ENCODE measurements around the gene SETD2. TPM values are rescaled to one million over a fixed set of nuclear protein-coding genes. Genes with fewer than 3 reads are reported as not detected.

The SETD2 gene
- total and polyA plus RNA-seq, 9 of the 15 experiments (the other 6 are each of a cell fraction or from before 2014, with no cell fraction given): 8.2 to 44.0 (median 33.6) TPM

- TF ChIP-seq, protein P1, sequence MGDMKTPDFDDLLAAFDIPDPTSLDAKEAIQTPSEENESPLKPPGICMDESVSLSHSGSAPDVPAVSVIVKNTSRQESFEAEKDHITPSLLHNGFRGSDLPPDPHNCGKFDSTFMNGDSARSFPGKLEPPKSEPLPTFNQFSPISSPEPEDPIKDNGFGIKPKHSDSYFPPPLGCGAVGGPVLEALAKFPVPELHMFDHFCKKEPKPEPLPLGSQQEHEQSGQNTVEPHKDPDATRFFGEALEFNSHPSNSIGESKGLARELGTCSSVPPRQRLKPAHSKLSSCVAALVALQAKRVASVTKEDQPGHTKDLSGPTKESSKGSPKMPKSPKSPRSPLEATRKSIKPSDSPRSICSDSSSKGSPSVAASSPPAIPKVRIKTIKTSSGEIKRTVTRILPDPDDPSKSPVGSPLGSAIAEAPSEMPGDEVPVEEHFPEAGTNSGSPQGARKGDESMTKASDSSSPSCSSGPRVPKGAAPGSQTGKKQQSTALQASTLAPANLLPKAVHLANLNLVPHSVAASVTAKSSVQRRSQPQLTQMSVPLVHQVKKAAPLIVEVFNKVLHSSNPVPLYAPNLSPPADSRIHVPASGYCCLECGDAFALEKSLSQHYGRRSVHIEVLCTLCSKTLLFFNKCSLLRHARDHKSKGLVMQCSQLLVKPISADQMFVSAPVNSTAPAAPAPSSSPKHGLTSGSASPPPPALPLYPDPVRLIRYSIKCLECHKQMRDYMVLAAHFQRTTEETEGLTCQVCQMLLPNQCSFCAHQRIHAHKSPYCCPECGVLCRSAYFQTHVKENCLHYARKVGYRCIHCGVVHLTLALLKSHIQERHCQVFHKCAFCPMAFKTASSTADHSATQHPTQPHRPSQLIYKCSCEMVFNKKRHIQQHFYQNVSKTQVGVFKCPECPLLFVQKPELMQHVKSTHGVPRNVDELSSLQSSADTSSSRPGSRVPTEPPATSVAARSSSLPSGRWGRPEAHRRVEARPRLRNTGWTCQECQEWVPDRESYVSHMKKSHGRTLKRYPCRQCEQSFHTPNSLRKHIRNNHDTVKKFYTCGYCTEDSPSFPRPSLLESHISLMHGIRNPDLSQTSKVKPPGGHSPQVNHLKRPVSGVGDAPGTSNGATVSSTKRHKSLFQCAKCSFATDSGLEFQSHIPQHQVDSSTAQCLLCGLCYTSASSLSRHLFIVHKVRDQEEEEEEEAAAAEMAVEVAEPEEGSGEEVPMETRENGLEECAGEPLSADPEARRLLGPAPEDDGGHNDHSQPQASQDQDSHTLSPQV (IDR thresholded peaks at IDR 0.05): peak; percentile 92
- TF ChIP-seq, protein P2, sequence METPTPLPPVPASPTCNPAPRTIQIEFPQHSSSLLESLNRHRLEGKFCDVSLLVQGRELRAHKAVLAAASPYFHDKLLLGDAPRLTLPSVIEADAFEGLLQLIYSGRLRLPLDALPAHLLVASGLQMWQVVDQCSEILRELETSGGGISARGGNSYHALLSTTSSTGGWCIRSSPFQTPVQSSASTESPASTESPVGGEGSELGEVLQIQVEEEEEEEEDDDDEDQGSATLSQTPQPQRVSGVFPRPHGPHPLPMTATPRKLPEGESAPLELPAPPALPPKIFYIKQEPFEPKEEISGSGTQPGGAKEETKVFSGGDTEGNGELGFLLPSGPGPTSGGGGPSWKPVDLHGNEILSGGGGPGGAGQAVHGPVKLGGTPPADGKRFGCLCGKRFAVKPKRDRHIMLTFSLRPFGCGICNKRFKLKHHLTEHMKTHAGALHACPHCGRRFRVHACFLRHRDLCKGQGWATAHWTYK (CRISPR knock-in tag; IDR thresholded peaks at IDR 0.05): peak; percentile 84
- TF ChIP-seq, protein P3, sequence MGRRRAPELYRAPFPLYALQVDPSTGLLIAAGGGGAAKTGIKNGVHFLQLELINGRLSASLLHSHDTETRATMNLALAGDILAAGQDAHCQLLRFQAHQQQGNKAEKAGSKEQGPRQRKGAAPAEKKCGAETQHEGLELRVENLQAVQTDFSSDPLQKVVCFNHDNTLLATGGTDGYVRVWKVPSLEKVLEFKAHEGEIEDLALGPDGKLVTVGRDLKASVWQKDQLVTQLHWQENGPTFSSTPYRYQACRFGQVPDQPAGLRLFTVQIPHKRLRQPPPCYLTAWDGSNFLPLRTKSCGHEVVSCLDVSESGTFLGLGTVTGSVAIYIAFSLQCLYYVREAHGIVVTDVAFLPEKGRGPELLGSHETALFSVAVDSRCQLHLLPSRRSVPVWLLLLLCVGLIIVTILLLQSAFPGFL (CRISPR knock-in tag; IDR thresholded peaks at IDR 0.05): no peak
- TF ChIP-seq CBFA2T3 (IDR thresholded peaks at IDR 0.05) (peak; percentile 49), GATAD2A (IDR thresholded peaks at IDR 0.05) (peak; percentile 96; the same call in 1 of the 2 replicates), TCFL5 (CRISPR knock-in tag; conservative IDR thresholded peaks at IDR 0.05) (no peak), ZNF282 (CRISPR knock-in tag; IDR thresholded peaks at IDR 0.05) (peak; percentile 98; the same call in 1 of the 2 replicates), BCL6 (CRISPR knock-in tag; IDR thresholded peaks at IDR 0.05) (no peak), HDAC1 (IDR thresholded peaks at IDR 0.05) (peak; percentile 64 to 79; a peak in 1 of 4 replicates), SP1 (CRISPR knock-in tag; IDR thresholded peaks at IDR 0.05) (peak; percentile 93), ZKSCAN3 (CRISPR knock-in tag; IDR thresholded peaks at IDR 0.05) (no peak), PHTF2 (CRISPR knock-in tag; IDR thresholded peaks at IDR 0.05) (no peak), ZNF77 (CRISPR knock-in tag; IDR thresholded peaks at IDR 0.05) (no peak), RNF2 (IDR thresholded peaks at IDR 0.05) (peak; percentile 99), FOXA3 (CRISPR knock-in tag; conservative IDR thresholded peaks at IDR 0.05 in 1 of 2, IDR thresholded peaks at IDR 0.05 in 1 of 2) (peak in 1 of 2 experiments; percentile 11; a peak in 2 of 4 replicates), POLR2G (IDR thresholded peaks at IDR 0.05; ENCODE audit: low read depth, low read length) (peak; percentile 84), FOXM1 (IDR thresholded peaks at IDR 0.05; ENCODE audit: low read depth) (no peak; the same call in 1 of the 2 replicates), FOXM1 (CRISPR knock-in tag; IDR thresholded peaks at IDR 0.05; ENCODE audit: low read depth) (peak; percentile 78; the same call in 1 of the 2 replicates), TAF7 (tag; IDR thresholded peaks at IDR 0.05) (peak; percentile 82), PHB (CRISPR knock-in tag; IDR thresholded peaks at IDR 0.05) (0 out of 2 replicates have a peak, but pooled peaks have one; percentile 53), MAFF (IDR thresholded peaks at IDR 0.05; ENCODE audit: low read length) (peak; percentile 59; the same call in 1 of the 2 replicates), CHD1 (IDR thresholded peaks at IDR 0.05; ENCODE audit: low read length) (peak; percentile 87)
- TF ChIP-seq, protein P4, sequence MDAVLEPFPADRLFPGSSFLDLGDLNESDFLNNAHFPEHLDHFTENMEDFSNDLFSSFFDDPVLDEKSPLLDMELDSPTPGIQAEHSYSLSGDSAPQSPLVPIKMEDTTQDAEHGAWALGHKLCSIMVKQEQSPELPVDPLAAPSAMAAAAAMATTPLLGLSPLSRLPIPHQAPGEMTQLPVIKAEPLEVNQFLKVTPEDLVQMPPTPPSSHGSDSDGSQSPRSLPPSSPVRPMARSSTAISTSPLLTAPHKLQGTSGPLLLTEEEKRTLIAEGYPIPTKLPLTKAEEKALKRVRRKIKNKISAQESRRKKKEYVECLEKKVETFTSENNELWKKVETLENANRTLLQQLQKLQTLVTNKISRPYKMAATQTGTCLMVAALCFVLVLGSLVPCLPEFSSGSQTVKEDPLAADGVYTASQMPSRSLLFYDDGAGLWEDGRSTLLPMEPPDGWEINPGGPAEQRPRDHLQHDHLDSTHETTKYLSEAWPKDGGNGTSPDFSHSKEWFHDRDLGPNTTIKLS (IDR thresholded peaks at IDR 0.05; ENCODE audit: borderline replicate concordance, low read depth): peak; percentile 90; the same call in 1 of the 2 replicates
Observed at GRCh38 chr3:46987743-46988401, 176.0 kb downstream of the SETD2 start (continued).
